Measurements from ENCODE around the gene ATF4. TPM values are rescaled to one million over a fixed set of nuclear protein-coding genes. Genes with fewer than 3 reads are reported as not detected.

ATF4 gene
- total RNA-seq, 1 experiment from 2014 or later = 372 TPM

- Mint-ChIP-seq H3K9me3 (ENCODE audit: low read depth, unreplicated experiment) (no peaks in the 10 kb centered on the region), H3K4me1 (ENCODE audit: low read depth, unreplicated experiment) (peaks cover 32% of the 10 kb centered on the region), H3K36me3 (ENCODE audit: insufficient read depth, unreplicated experiment) (peaks cover 91% of the 10 kb centered on the region), H3K27ac (ENCODE audit: unreplicated experiment) (peak overlapping the region; percentile 98), H3K27me3 (ENCODE audit: unreplicated experiment) (no peaks in the 10 kb centered on the region), H3K4me3 (ENCODE audit: low read depth, unreplicated experiment) (peak overlapping the region; percentile 94)
- no TSS peak for BruUV-seq (replicated peaks)
- intact Hi-C loops (cut with micrococcal nuclease; ENCODE audit: unreplicated experiment) = loop anchor here (10.0 kb wide), 1 partner anchor 208 kb away; the partner anchor contains the start of gene RPL3
- TF ChIP-seq CTCF (IDR thresholded peaks at IDR 0.05; ENCODE audit: unreplicated experiment) = no peak
- peak; percentile 25 for DNase-seq
- CTCF ChIA-PET = interaction anchor here (1.2 kb wide), 1 partner anchor 21 kb away, joined by 3 read pairs; the partner anchor contains the start of gene MIEF1
Observed at GRCh38 chr22:39522567-39523300, 2.4 kb downstream of the ATF4 start.

- no peaks in the 10 kb centered on the region for H3K27me3 Mint-ChIP-seq (ENCODE audit: unreplicated experiment)
- H3K4me1 Mint-ChIP-seq (ENCODE audit: low read depth, unreplicated experiment) = peaks cover 46% of the 10 kb centered on the region
- DNase-seq = no peak
- peaks cover 95% of the 10 kb centered on the region for H3K36me3 Mint-ChIP-seq (ENCODE audit: insufficient read depth, unreplicated experiment)
- CTCF ChIA-PET = no interaction called here
- peak overlapping the region; percentile 37 for H3K4me3 Mint-ChIP-seq (ENCODE audit: low read depth, unreplicated experiment)
- TF ChIP-seq CTCF (IDR thresholded peaks at IDR 0.05; ENCODE audit: unreplicated experiment) = no peak
- peak overlapping the region; percentile 71 for H3K27ac Mint-ChIP-seq (ENCODE audit: unreplicated experiment)
- BruUV-seq (replicated peaks) = no TSS peak
- intact Hi-C loops (cut with micrococcal nuclease; ENCODE audit: unreplicated experiment) = loop anchor here (10.0 kb wide), 1 partner anchor 209 kb away; the partner anchor contains the start of gene RPL3
- H3K9me3 Mint-ChIP-seq (ENCODE audit: low read depth, unreplicated experiment) = no peaks in the 10 kb centered on the region
Observed at GRCh38 chr22:39524089-39524752, 3.9 kb downstream of the ATF4 start.

DNA sequence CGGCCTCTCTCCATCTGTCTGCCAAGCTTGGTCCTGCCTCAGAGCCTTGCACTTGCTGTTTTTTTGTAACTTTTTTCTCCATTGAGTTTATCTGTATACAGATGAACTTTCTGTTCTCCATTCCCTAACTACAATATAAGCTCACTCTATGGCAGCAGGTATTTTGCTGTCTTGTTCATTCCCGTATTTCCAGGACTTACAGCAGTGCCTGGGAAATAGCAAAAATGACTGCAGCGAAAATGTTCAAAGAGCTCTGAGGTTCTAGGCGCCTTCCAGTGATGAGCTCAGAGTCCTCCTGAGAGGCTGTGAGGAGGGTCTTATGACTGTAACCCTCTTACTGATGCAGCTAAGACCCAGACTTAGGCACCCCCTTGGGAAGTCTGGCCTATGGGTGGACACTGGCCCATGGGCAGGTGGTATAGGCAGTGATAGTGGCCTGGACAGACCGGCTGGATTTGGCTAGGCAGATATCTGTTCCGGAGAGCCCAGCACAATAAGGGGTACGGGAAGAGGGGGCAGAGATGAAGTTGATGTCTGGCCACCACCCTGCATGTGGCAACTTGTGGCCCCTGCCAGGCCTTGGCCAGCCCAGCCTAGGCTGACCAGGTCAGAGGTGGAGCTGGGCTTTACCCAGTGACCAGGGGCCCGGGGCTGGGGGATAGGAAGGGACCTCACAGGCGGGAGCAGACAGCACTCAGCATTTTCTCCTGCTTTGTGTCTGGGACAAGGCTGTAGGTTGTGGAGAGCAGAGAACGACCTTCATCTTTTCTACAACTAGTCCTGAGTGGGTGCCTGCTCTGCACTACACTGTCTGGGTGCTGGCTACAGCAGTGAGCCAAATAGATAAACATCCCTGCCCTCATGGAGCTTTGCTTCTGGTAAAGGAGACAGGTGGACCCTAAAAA, 4.6 kb downstream of the ATF4 start:
- intact Hi-C loops (cut with micrococcal nuclease; ENCODE audit: unreplicated experiment) = loop anchor here (10.0 kb wide), 1 partner anchor 210 kb away; the partner anchor contains the start of gene RPL3
- H3K4me1 Mint-ChIP-seq (ENCODE audit: low read depth, unreplicated experiment) = peaks cover 53% of the 10 kb centered on the region
- peak overlapping the region; percentile 37 for H3K4me3 Mint-ChIP-seq (ENCODE audit: low read depth, unreplicated experiment)
- TF ChIP-seq CTCF (IDR thresholded peaks at IDR 0.05; ENCODE audit: unreplicated experiment) = no peak
- BruUV-seq (replicated peaks) = no TSS peak
- CTCF ChIA-PET = no interaction called here
- no peaks in the 10 kb centered on the region for H3K9me3 Mint-ChIP-seq (ENCODE audit: low read depth, unreplicated experiment)
- no peak for DNase-seq
- no peaks in the 10 kb centered on the region for H3K27me3 Mint-ChIP-seq (ENCODE audit: unreplicated experiment)
- peaks cover 95% of the 10 kb centered on the region for H3K36me3 Mint-ChIP-seq (ENCODE audit: insufficient read depth, unreplicated experiment)
- H3K27ac Mint-ChIP-seq (ENCODE audit: unreplicated experiment) = peak overlapping the region; percentile 71

DNA sequence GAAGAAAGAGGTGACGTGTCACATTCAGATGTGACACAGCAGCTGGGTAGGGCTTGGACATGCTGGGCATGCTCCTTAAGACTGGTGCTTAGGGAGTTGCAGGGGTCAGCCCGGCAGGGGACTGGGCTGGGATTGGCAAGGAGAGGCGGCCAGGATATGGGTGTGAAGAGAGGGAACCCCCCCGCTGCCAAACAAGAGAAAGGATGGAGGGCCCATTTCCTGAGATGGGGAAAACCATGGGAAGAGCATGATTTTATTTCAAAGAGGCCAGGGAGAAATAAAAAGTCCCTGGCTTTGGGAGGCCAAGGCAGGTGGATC, 5.3 kb downstream of the ATF4 start:
- no TSS peak for BruUV-seq (replicated peaks)
- peaks cover 60% of the 10 kb centered on the region for H3K4me1 Mint-ChIP-seq (ENCODE audit: low read depth, unreplicated experiment)
- DNase-seq = no peak
- peak overlapping the region; percentile 71 for H3K27ac Mint-ChIP-seq (ENCODE audit: unreplicated experiment)
- H3K36me3 Mint-ChIP-seq (ENCODE audit: insufficient read depth, unreplicated experiment) = peaks cover 95% of the 10 kb centered on the region
- H3K27me3 Mint-ChIP-seq (ENCODE audit: unreplicated experiment) = no peaks in the 10 kb centered on the region
- intact Hi-C loops (cut with micrococcal nuclease; ENCODE audit: unreplicated experiment) = loop anchor here (10.0 kb wide), 1 partner anchor 211 kb away; the partner anchor contains the start of gene RPL3
- no peak for TF ChIP-seq CTCF (IDR thresholded peaks at IDR 0.05; ENCODE audit: unreplicated experiment)
- no peaks in the 10 kb centered on the region for H3K9me3 Mint-ChIP-seq (ENCODE audit: low read depth, unreplicated experiment)
- CTCF ChIA-PET = no interaction called here
- no peak overlapping the region for H3K4me3 Mint-ChIP-seq (ENCODE audit: low read depth, unreplicated experiment)

All from Calu3 (cell line).